HG03520 (cell line): ENCODE results near the gene COX19.
"Not testable (repeated sequence)": the region's sequence is repeated elsewhere in the genome, so short reads cannot be mapped to it uniquely, and the experiment has no call there.

ENCODE experiments used
- ATAC-seq: cut with Tn5 transposase; IDR thresholded peaks from one replicate; pipeline ENCODE4 v1.9.1; 2021; ENCODE audit warnings: mild to moderate bottlenecking, moderate library complexity; ENCODE audit not compliant: unreplicated experiment

COX19 gene

DNA sequence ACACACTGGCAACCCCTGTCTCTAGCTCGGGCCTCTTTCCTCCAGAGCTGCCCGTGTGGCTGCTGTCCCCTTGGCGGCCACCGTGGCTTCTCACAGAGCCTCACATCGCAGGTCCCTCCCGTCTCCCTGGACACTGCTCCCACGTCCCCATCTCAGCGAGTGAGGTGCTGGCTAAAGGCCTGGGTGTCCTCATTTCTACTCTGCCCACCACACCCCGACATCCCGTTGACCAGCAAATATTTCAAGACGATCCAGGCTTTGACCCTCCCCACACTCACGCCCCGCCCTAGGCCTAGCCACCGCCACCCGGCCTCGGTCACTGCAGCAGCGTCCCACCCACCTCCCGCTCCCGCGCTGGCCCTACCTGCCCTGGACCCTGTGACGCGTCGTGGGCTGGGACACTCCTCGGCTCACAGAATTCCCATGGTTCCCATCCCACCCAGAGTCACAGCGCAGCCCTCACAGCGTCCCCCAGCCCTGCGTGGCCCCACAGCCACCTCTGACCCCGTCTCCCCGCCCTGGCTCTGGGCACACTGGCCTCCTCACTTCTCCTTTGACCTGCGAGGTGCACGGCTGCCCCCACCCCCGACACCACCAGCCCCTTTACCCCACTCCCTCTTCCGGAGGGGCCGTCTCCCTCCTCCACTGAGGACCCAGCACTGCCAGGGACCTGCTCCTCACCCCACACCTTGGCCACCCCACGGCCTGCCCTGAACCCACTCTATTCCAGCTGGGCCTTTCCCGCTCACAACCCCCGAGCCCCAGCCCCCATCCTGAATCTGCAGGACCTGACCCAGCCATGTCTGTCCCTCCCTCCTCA lies 27.7 kb downstream of the COX19 start:
- no peak for ATAC-seq

DNA sequence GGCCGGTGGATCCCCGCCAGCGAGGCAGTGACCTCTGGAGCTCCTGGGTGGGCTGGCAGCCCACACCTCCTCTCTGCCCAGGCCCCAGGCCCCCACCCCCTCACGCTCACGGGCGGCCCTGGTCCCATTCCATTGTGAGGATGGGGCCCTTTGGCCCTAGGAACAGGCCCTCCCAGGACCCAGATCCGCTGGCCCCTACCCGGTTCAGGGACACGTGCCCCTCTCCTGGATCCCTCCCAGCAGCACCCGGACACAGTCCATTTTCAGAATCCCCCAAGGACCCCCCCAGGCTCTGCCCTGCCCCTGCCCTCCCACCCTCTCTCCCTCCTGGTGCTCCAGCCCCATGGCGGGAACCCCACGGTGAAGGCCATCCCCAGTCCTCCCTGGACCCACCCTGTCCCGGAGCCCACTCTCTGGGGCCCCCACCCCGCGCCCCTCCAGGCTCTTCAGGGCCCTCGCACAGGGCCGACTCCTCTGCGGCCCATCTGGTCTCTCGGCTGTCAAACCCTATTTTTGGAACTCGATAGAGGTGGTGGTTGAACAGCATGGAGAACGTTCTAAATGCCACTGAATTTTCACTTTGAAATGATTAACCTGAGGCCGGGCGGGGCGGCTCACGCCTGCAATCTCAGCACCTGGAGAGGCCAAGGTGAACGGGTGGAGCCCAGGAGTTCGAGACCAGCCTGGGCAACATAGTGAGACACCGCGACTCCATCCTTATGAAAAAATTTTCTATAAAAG lies 28.9 kb downstream of the COX19 start:
- no peak for ATAC-seq

DNA sequence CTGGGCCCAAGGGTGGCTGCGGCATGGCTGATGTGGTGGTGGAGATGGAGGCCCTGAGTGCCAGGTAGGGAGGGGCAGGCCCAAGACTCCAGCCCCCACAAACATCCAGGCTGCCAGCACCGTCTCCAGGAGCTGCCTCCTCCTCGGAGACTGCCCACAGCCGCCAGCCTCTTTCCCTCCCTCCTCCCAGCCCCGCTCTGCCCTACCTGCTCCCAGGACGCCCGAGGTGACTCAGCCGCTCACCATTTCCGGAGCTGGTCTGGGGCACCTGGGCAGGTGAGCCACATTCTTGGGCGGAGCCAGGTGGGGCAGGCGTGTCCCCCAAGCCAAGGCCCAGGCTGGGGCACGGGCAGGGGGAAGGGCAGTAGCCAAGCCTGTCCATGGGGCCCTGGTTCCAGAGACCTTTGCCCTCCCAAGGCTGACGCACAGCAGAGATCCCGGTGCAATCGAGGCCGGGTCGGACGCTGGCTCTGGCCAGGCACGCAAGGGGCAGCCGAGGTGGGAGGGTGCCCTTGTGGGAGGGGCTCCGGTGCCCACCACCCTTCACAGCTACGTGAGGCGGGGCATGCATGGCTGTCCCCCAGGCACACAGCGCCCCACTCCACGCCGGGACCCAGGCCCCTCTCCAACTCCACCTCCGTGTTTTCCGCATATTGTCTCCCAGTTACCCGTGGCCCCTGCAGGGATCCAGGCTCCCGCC lies 29.6 kb downstream of the COX19 start:
- no peak for ATAC-seq

DNA sequence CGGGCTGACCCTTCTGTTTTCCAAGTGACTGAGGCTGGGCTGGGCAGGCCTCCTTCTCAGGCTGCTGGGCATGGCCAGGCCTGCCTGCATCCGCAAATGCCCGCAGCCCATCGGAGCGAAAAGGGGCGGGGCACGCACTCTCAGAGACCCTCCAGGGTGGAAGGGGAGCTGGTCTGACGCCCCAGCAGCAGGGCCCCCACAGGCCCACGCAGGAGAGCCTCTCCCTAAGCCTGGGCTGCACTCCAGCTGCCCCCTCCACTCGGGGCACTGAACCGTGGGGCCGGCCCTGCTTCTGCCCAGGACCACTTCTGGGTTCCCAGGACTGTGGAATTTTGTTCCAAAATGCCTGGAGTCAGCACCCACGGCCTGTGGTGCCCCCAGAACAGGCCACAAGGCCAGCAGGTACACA lies 30.2 kb downstream of the COX19 start:
- ATAC-seq, result no peak

DNA sequence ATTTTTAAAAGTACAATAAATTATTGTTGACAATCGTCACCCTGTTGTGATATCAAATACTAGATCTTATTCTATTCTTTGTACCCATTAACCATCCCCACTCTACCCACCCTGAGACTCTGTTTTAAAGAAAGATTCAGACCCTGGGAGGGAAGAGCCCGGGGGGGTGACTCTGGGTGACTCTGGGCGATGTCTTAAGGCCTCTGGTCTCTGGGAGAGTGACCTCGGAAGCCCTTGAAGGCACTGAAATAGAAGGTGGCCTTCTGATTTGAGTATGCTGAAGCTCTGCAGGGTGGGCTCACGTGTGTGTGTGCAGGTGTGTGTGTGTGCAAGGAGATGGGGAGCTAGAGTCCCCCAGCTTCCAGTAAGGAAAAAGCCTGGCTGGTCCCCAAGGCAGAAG lies 30.6 kb downstream of the COX19 start:
- no peak for ATAC-seq

DNA sequence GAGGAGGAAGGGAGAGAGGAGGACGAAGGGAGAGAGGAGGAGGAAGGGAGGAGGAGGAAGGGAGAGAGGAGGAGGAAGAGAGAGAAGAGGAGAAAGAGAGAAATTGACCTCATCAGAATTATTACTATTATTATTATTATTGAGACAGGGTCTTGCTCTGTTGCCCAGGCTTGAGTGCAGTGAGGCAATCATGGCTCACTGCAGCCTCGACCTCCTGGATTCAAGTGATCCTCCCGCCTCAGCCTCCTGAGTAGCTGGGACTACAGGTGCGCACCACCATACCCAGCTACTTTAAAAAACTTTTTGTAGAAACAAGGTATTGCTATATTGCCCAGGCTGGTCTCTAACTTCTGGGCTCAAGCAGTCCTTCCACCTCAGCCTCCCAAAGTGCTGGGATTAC lies 31.6 kb downstream of the COX19 start:
- not testable (repeated sequence) for ATAC-seq

DNA sequence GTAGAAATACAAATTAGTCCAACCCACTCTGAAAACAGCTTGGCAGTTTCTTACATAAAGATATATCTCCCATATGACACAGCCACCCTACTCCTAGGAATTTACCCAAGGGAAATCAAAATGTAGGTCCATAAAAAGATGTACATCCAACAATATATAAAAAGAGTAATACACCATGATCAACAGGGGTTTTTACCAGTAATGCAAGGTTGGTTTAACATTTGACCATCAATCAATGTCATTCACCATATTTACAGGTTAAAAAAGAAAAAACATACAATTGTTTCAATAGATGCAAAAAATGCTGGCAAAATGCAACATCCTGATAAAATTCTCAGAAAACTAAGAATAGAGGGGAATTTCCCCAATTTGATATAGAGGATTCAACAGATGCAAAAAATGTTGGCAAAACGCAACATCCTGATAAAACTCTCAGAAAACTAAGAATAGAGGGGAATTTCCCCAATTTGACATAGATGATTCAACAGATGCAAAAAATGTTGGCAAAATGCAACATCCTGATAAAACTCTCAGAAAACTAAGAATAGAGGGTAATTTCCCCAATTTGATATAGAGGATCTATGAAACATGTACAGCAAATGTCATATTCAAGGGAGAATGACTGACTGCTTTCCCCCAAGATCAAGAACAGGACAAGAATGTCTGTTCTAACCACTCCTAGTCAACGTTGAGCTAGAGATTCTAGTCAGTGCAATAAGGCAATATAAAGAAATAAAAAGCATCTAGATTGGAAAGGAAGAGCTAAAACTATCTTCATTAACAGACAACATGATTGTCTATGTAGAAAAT lies 34.5 kb downstream of the COX19 start:
- no peak for ATAC-seq

DNA sequence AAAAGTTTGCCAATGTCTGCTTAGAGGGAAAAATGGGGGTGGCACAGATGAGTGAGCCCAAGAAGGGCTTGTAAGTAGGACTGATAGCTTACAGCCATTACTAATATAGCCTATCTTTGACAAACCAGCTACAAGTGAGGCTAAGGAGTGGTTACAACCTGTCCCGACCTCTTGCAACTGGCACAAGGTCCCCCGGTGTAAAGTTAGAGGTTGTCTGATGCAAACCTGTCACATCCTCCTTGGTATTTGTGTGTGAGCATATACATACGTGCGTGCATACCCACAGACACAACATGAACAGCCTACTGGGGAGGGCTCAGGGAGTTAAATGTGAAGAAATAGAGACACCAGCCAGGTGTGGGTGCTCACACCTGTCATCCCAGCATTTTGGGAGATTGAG lies 35.5 kb downstream of the COX19 start:
- ATAC-seq, result no peak

DNA sequence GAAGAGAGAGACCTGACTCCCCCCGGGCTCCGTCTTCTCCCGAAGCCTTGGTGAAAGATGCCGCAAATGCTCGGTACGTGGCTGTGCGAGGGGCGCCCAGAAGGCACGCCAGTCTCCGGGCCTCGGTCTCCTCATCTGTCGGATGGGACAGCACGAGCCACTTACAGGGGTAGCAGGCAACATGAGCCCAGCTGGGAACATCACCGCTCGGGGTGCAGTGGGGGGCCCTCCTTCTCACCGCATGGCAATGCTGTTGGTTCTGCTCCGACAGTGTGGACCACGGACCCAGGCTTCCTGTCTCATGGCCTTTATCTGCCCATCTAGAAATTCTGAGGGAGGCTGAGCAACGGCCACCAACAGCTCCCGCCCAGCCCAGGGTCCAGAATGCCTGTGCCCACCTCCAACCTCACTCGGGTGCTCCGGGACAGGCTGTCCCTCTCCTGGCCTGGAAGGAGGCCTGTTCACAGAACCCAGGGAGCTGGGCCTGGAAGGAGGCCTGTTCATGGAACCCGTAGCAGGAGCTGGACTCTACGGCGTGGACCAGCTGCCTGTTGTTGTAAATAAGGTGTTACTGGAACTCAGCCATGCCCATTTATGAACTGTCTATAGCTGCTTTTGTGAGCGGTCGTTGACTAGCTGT lies 36.7 kb downstream of the COX19 start:
- no peak for ATAC-seq

DNA sequence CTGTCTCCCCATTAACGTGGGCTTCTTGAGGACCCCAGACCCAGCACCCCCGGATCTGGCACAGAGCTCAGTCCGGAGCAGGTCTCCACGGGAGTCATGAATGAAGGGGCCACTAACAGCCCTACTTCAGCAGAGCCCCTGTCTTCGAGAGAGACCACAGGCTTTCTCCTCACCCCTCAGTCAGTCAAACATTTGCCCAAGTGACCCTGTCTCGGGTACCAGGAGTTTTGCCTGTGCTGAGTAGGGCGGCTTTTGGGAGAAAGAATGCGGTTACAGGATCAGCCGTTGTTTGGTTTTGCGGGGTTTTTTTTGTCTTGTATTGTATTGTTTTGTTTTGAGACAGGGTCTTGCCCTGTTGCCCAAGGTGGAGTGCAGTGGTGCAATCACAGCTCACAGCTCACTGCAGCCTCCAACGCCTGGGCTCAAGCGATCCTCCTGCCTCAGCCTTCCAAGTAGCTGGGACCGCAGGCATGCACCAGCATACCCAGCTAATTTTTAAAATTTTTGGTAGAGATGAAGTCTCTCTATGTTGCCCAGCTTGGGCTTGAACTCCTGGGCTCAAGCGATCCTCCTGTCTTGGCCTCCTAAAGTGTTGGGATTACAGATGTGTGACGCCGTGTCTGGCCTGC lies 37.4 kb downstream of the COX19 start:
- ATAC-seq, result no peak

DNA sequence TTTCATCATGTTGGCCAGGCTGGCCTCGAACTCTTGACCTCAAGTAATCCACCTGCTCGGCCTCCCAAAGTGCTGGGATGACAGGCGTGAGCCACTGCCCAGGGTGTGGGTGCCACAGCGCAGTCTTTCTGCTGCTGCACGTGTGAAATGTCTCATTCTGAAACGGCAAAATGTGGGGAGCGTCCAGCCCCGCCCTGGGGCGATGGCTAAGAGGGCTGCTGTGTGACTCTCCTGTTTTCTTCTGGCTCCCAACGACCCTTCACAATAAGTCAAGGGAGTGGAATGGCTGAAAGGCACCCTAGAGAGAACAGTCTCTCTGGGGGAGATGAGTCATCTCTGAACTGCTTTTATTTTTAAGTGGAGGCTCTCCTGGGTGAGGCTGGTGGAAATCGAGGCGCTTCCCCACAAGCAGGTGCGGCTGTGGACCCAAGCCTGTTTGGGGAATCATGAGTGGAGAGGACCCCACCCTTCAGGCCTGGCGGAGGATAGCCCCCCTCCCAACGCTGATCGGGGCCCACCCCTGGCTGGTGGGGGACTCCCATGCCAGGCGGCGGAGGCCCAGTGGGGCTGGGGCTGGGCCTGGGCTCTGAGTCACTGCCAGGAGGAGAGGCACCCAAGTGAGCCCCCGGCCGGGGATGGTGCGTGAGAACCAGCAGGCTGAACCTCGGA lies 38.8 kb downstream of the COX19 start:
- ATAC-seq, result peak; percentile 79

DNA sequence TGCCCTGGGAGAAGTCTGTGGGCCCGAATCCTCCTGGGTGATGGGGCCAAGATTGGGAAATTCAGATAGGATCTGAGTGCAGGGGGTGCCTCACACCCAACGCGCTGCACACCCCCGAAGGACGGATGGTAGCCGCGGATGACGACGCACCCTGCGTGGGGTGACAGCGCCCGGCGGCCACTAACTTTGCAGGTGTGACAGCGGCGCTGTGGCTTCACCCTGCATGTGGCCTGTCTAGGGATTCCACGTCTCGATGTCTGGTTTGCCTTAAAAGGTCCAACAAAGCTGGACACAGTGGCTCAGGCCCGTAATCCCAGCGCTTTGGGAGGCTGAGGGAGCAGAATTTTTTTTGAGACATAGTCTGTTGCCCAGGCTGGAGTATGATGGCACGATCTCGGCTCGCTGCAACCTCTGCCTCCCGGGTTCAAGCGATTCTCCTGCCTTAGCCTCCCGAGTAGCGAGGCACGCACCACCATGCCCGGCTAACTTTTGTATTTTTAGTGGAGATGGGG lies 39.4 kb downstream of the COX19 start:
- ATAC-seq, result no peak

DNA sequence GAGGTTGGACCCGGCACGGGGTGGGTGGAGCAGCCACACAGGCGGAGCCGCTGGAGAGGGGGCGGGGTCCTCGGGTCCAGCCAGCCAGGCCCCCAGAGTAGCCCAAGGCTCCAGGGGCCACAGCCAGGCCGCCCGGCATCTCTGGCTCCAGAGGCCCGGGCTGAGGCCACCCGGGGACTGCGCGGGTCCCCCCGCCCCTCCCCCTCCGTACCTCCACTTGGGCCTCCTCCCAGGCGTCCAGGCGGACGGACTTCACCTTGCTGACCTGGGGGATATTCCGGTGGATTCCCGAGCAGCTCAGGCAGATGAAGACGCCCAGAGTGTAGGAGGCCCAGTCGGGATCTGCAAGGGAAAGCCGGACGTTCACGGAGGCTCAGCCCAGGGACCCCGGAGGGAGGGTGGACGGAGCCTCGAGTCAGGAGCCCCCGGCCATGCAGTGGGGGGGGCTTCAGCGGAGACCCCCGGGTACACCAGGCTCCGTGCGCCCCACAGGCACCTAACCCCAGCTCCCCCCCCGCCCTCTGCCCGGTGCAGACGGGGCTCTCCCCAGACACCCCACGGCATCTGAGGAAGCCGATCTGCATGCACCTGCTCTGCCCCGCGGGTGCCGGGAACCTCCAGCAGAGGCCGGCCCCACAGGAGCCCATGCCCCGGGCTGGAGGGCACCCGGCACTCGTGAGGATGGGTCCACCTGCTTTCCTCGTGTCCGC lies 40.0 kb downstream of the COX19 start:
- ATAC-seq, result no peak

DNA sequence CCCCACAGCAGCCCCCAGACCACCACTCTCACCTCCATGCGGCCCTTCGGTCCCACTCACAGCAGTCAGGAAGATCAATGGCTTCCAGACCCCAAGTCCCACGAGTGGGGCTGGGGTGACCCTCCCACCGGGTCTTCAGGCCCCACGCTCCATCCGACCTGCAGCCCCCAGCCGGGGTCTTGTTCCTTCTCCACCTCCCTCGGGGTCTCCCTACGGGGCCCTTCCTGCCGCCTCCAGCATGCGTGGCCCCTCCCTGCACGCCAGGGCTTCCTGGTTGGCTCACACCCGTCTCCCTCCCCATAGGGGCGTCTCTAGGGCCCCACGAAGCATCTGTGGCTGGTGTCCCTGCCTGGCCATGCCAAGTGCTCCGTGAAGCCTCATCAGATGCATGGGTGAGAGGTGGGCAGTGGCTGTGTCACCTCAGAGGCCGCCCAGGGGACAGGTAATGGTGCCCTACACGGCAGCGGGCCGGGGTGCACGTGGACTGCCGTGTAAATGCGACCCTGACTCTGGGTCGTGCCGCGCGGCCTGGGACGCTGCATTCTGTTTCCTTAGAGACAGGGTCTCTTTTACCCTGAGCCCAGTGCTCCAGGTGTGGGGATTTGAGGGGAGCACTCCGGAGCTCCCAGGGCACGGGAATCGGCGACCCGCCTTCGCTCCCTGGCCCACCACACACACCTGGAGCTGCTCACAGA lies 40.7 kb downstream of the COX19 start:
- ATAC-seq, result no peak

DNA sequence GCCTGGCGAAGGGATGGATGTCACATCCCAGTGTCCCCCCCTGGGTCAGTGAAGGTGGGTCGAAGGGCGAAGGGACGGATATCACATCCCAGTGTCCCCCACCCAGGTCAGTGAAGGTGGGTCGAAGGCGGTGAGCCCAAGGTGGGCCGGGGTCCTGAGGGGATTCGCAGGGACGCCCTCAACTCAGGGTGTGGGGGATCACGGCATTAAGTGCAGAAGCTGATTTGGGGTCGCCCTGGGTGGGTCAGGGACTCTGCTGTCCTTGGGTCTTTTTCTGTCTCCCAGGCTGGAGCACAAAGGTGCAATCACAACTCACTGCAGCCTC lies 42.7 kb downstream of the COX19 start:
- no peak for ATAC-seq

DNA sequence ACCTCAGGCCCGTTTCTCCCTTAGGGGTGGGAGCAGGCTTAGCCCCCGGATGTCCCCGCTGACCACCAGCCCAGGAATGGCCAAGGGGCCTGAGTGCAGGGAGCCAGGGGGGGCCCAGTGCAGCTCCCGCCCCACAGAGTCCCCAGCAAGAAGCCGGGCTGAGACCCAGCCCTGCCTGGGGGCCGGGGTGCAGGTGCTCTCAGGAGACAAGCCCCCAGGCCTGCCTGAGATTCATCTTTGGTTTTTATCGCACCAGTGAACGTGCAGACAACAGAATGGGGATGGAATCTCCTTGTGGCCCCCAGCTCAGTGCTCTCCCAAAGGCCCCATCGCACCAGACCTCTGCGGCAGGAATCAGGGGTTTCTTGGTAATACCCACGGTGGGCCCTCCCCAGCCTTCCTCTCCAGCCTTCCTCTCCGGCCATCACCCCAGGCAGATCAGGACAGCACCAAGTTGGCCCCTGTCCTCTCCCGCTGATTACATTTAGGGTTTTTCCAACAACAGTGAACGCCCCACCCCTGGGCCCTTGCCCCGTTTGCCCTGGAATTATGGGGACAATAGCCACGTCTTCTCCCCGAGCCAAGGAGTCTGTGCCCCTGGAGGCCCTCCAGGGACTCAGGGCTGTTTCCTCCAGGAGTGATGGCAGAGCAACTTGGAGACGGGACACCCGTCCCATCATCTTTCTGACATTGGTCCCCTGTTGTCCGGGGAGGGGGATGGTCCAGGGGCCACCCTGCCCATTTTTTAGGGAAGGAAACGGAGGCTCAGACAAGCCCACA lies 43.3 kb downstream of the COX19 start:
- ATAC-seq, result no peak

DNA sequence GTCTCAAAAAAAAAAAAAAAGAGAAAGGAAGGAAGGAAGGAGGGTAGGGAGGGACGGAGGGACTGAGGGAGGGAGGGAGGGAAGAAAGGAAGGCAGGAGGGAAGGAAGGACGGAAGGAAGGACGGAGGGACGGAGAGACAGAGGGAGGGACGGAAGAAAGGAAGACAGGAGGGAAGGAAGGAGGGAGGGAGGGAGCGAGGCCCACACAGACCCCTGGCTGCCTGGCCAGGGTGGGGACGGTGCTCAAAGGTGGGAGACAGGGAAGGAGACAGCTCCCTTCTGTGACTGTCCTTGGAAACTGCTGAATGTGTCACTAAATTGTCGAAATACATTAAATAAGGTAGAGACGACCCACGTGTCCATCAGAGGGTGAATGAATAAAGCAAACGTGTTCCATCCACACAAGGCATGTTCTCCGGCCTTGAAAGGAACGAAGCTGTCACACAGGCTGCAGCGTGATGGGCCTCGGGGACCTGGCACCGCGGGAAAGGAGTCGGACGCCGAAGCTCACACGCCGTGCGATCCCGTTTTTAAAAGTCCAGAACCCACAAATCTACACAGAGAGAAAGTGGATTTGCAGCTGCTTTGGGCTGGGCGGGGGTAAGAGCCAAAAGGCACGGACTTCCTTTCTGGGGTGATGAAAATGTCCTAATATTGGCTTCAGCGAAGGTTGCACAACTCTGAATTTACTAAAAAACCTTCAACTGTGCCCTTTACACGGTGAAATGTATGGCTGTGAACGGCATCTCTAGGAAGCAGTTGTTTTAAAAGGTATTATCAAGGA lies 44.2 kb downstream of the COX19 start:
- ATAC-seq, result no peak
